HepG2 (cell line): ENCODE data around the gene PSMB9. TPM values are rescaled to one million over a fixed set of nuclear protein-coding genes. Genes with fewer than 3 reads are reported as not detected.
A peak's percentile ranks its signal among the peaks of the same experiment; 100 is the strongest.

Experiments used
- CCAR2 ChIP-seq: fragments of 200-400 bp; formaldehyde crosslinking; optimal IDR thresholded peaks from 2 replicates; pipeline ENCODE3; 2018; ENCODE audit warnings: low read depth, mild to moderate bottlenecking, low read length, moderate library complexity
- FOXA3 ChIP-seq: IDR thresholded peaks from 2 replicates; pipeline ENCODE4 v1.6.1; 2016; ENCODE audit warnings: missing genetic modification reagents, missing compliant biosample characterization
- MEIS2 ChIP-seq: sonication (generic); formaldehyde crosslinking; IDR thresholded peaks from 2 replicates; pipeline ENCODE4 v1.9.0; 2021; ENCODE audit warnings: mild to moderate bottlenecking, missing genetic modification reagents
- PAX8 ChIP-seq: sonication (generic); formaldehyde crosslinking; IDR thresholded peaks from 2 replicates; pipeline ENCODE4 v1.8.0; 2022; ENCODE audit warnings: mild to moderate bottlenecking, missing genetic modification reagents, borderline replicate concordance
- STAT5B ChIP-seq: sonication (generic); formaldehyde crosslinking; IDR thresholded peaks from 2 replicates; pipeline ENCODE4 v1.4.0; 2020; ENCODE audit warnings: missing genetic modification reagents
- TBL1XR1 ChIP-seq: fragments of 150-350 bp; IDR thresholded peaks from 2 replicates; pipeline ENCODE4 v1.6.1; 2014; ENCODE audit warnings: borderline replicate concordance, low read length; ENCODE audit not compliant: partially characterized antibody
- ZBED4 ChIP-seq: sonication (generic); formaldehyde crosslinking; IDR thresholded peaks from 2 replicates; pipeline ENCODE4 v1.4.0; 2020; ENCODE audit warnings: missing genetic modification reagents, borderline replicate concordance
- ZFP91 ChIP-seq: sonication (generic); formaldehyde crosslinking; IDR thresholded peaks from 2 replicates; pipeline ENCODE4 v1.9.0; 2022; ENCODE audit warnings: missing genetic modification reagents, mild to moderate bottlenecking, borderline replicate concordance
- ZNF292 ChIP-seq: sonication (generic); formaldehyde crosslinking; IDR thresholded peaks from 2 replicates; pipeline ENCODE4 v1.8.1; 2022; ENCODE audit warnings: mild to moderate bottlenecking, low read depth, missing genetic modification reagents, borderline replicate concordance
- ZNF644 ChIP-seq: IDR thresholded peaks from 2 replicates; pipeline ENCODE4 v1.6.1; 2016; ENCODE audit warnings: low read depth
- ZNF713 ChIP-seq: sonication (generic); formaldehyde crosslinking; IDR thresholded peaks from 2 replicates; pipeline ENCODE4 v1.4.0; 2020; ENCODE audit warnings: mild to moderate bottlenecking, missing genetic modification reagents
- ZNF792 ChIP-seq: IDR thresholded peaks from 2 replicates; pipeline ENCODE4 v1.6.1; 2016
- ZSCAN5A ChIP-seq: sonication (generic); formaldehyde crosslinking; IDR thresholded peaks from 2 replicates; pipeline ENCODE4 v1.8.0; 2022; ENCODE audit warnings: mild to moderate bottlenecking, missing genetic modification reagents, borderline replicate concordance
- polyA plus RNA-seq, 8 experiments: library from polyadenylated mRNA; depleted of rRNA in 3 of 8; stranded (reverse) in 7 of 8; unstranded in 1 of 8; fragments of >200 nt; fragmentation: Illumina TruSeq in 4 of 8; extraction: Trizol in 4 of 8; gene quantifications; 2 replicates each; pipeline versions ENCODE4 v1.2.1 to v1.2.3, GENCODE V29; 2011 to 2016; ENCODE audit warnings: low read depth in 4 of 8, missing spikeins in 1 of 8, mixed read lengths in 1 of 8; ENCODE audit not compliant: insufficient read depth in 1 of 8
- total RNA-seq, 5 experiments: library from RNA; depleted of rRNA; stranded (reverse); fragments of >200 nt; fragmentation: Illumina TruSeq; extraction: Trizol; gene quantifications; 2 replicates each; pipeline ENCODE4 v1.2.3, GENCODE V29; 2016; ENCODE audit warnings: low read depth in 1 of 5
- TF ChIP-seq, protein P1 (sequence below): sonication (generic); formaldehyde crosslinking; IDR thresholded peaks from 2 replicates; pipeline ENCODE4 v1.5.1; 2020; ENCODE audit warnings: mild to moderate bottlenecking, missing genetic modification reagents, moderate library complexity
- TF ChIP-seq, protein P2 (sequence below): sonication (generic); formaldehyde crosslinking; IDR thresholded peaks from 2 replicates; pipeline ENCODE4 v1.4.0; 2020; ENCODE audit warnings: missing genetic modification reagents

Gene PSMB9
- total and polyA plus RNA-seq, 2 of the 13 experiments (the other 11 are each of a cell fraction or from before 2014, with no cell fraction given) = 15.6 to 16.0 TPM

DNA sequence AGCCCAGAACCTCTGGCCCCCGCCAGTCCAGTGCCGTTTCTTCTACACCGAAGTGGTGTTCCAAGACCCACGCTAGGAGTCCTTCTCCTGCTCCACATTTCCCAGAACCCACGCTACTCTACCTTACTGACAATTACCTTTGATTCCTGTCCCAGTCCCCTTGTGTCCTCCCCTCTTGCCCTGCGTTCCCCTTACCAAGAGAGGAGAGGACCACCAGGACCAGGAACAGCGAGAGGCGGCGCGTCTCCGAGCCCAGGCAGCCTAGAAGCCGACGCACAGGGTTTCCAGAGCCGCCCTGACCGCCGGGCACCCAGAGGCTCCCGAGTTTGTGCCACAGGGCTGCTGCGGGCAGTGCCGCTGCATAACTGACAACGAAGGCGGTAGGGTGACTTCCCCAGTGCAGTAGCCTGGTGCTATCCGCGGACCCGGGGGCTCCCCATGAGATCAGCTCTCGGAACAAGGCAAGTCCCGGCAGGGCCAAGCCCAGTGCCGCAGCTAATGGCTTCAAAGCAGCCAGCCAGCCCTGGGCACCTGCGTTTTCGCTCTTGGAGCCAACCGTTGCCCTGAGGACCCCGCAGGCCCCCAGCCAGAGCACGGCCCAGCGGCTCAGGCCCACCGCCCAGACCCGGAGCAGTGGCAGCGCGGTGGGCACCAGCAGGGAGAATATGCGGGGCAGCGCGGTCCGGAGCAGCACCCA lies 1.0 kb upstream of the PSMB9 start (continued):
- TF ChIP-seq ZNF713 (CRISPR knock-in tag) = 0 out of 2 replicates have a peak, but pooled peaks have one; percentile 19
- TF ChIP-seq CCAR2 = no peak
- no peak for TF ChIP-seq FOXA3
- TF ChIP-seq, protein P1, sequence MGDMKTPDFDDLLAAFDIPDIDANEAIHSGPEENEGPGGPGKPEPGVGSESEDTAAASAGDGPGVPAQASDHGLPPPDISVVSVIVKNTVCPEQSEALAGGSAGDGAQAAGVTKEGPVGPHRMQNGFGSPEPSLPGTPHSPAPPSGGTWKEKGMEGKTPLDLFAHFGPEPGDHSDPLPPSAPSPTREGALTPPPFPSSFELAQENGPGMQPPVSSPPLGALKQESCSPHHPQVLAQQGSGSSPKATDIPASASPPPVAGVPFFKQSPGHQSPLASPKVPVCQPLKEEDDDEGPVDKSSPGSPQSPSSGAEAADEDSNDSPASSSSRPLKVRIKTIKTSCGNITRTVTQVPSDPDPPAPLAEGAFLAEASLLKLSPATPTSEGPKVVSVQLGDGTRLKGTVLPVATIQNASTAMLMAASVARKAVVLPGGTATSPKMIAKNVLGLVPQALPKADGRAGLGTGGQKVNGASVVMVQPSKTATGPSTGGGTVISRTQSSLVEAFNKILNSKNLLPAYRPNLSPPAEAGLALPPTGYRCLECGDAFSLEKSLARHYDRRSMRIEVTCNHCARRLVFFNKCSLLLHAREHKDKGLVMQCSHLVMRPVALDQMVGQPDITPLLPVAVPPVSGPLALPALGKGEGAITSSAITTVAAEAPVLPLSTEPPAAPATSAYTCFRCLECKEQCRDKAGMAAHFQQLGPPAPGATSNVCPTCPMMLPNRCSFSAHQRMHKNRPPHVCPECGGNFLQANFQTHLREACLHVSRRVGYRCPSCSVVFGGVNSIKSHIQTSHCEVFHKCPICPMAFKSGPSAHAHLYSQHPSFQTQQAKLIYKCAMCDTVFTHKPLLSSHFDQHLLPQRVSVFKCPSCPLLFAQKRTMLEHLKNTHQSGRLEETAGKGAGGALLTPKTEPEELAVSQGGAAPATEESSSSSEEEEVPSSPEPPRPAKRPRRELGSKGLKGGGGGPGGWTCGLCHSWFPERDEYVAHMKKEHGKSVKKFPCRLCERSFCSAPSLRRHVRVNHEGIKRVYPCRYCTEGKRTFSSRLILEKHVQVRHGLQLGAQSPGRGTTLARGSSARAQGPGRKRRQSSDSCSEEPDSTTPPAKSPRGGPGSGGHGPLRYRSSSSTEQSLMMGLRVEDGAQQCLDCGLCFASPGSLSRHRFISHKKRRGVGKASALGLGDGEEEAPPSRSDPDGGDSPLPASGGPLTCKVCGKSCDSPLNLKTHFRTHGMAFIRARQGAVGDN (CRISPR knock-in tag) = no peak; the same call in 1 of the 2 replicates
- TF ChIP-seq ZNF644 (CRISPR knock-in tag) = no peak
- no peak for TF ChIP-seq STAT5B (CRISPR knock-in tag)
- TF ChIP-seq PAX8 (CRISPR knock-in tag) = 0 out of 2 replicates have a peak, but pooled peaks have one; percentile 9
- no peak for TF ChIP-seq ZNF292 (CRISPR knock-in tag)
- TF ChIP-seq ZBED4 (CRISPR knock-in tag) = peak; percentile 6; the same call in 1 of the 2 replicates
- no peak for TF ChIP-seq ZSCAN5A
- TF ChIP-seq ZFP91 (CRISPR knock-in tag) = no peak
- TF ChIP-seq ZNF792 (CRISPR knock-in tag) = no peak
- peak; percentile 19 for TF ChIP-seq MEIS2 (CRISPR knock-in tag)
- TF ChIP-seq TBL1XR1 = no peak
- TF ChIP-seq, protein P2, sequence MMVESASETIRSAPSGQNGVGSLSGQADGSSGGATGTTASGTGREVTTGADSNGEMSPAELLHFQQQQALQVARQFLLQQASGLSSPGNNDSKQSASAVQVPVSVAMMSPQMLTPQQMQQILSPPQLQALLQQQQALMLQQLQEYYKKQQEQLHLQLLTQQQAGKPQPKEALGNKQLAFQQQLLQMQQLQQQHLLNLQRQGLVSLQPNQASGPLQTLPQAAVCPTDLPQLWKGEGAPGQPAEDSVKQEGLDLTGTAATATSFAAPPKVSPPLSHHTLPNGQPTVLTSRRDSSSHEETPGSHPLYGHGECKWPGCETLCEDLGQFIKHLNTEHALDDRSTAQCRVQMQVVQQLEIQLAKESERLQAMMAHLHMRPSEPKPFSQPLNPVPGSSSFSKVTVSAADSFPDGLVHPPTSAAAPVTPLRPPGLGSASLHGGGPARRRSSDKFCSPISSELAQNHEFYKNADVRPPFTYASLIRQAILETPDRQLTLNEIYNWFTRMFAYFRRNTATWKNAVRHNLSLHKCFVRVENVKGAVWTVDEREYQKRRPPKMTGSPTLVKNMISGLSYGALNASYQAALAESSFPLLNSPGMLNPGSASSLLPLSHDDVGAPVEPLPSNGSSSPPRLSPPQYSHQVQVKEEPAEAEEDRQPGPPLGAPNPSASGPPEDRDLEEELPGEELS (CRISPR knock-in tag) = no peak
